GM23248 (cell line): ENCODE data around the gene CPED1. TPM values are rescaled to one million over a fixed set of nuclear protein-coding genes. Genes with fewer than 3 reads are reported as not detected.

Experiments used
- DNase-seq: peaks from one replicate; pipeline ENCODE4 v3.0.0-alpha.2; 2015
- H2AFZ ChIP-seq: fragments of 200-600 bp; sonication (generic); 2 replicates; pipeline ENCODE4 v1.6.1; 2016; ENCODE audit warnings: antibody characterized with exemption
- H3F3A ChIP-seq: fragments of 200-600 bp; sonication (generic); 2 replicates; pipeline ENCODE4 v1.6.1; 2016; ENCODE audit warnings: mild to moderate bottlenecking, antibody characterized with exemption, mixed run types; ENCODE audit not compliant: insufficient read depth
- H3K27ac ChIP-seq: fragments of 200-600 bp; sonication (generic); 2 replicates; pipeline ENCODE4 v1.5.1; 2016; ENCODE audit warnings: mild to moderate bottlenecking
- H3K27me3 ChIP-seq: fragments of 200-600 bp; sonication (generic); replicated peaks from 2 replicates; pipeline ENCODE4 v1.6.1; 2016; ENCODE audit warnings: mild to moderate bottlenecking; ENCODE audit not compliant: insufficient read depth
- H3K36me3 ChIP-seq: fragments of 200-600 bp; sonication (generic); 2 replicates; pipeline ENCODE4 v1.6.1; 2016; ENCODE audit warnings: low read depth, mild to moderate bottlenecking
- H3K4me1 ChIP-seq: fragments of 200-600 bp; sonication (generic); 2 replicates; pipeline ENCODE4 v1.6.1; 2016; ENCODE audit warnings: mild to moderate bottlenecking; ENCODE audit not compliant: insufficient read depth
- H3K4me2 ChIP-seq: fragments of 200-600 bp; sonication (generic); one replicate; pipeline ENCODE4 v1.6.1; 2016; ENCODE audit warnings: mild to moderate bottlenecking; ENCODE audit not compliant: unreplicated experiment
- H3K4me3 ChIP-seq: fragments of 200-600 bp; sonication (generic); 2 replicates; pipeline ENCODE4 v1.5.1; 2016; ENCODE audit warnings: mild to moderate bottlenecking
- H3K79me2 ChIP-seq: fragments of 200-600 bp; sonication (generic); 2 replicates; pipeline ENCODE4 v1.6.1; 2016; ENCODE audit warnings: mild to moderate bottlenecking; ENCODE audit not compliant: insufficient read depth
- H3K9ac ChIP-seq: fragments of 200-600 bp; sonication (generic); 2 replicates; pipeline ENCODE4 v1.6.1; 2016; ENCODE audit warnings: mild to moderate bottlenecking
- H3K9me2 ChIP-seq: fragments of 200-600 bp; sonication (generic); 2 replicates; pipeline ENCODE4 v1.6.1; 2016; ENCODE audit warnings: mixed run types, mild to moderate bottlenecking, moderate library complexity; ENCODE audit not compliant: insufficient read depth
- H3K9me3 ChIP-seq: fragments of 200-600 bp; sonication (generic); one replicate; pipeline ENCODE4 v1.6.1; 2017; ENCODE audit warnings: low read depth
- H4K20me1 ChIP-seq: fragments of 200-600 bp; sonication (generic); 2 replicates; pipeline ENCODE4 v1.6.0; 2016; ENCODE audit not compliant: insufficient read depth
- EZH2 ChIP-seq: fragments of 200-600 bp; sonication (generic); IDR thresholded peaks from 2 replicates; pipeline ENCODE4 v1.6.1; 2018; ENCODE audit warnings: antibody characterized with exemption, mild to moderate bottlenecking; ENCODE audit not compliant: insufficient read depth, poor library complexity, severe bottlenecking
- EZH2phosphoT487 ChIP-seq: fragments of 200-600 bp; sonication (generic); IDR thresholded peaks from 2 replicates; pipeline ENCODE4 v1.6.1; 2018; ENCODE audit warnings: antibody characterized with exemption, moderate library complexity, mild to moderate bottlenecking, low read depth; ENCODE audit not compliant: insufficient read depth
- WGBS, 2 experiments: methylation state at CpG; one replicate each; pipeline ENCODE4 v1.1.6; 2015 to 2017; ENCODE audit warnings: low lambda C conversion rate in 2 of 2, low coverage in 1 of 2; ENCODE audit errors: missing lambda C conversion rate in 2 of 2; 5-methylcytosine and 5-hydroxymethylcytosine counted together
- in situ Hi-C: fragments of 300-500 bp; cut with MboI; formaldehyde crosslinking; loops from 2 replicates; pipeline ENCODE4 v1.15.0; 2020
- polyA plus RNA-seq: library from polyadenylated mRNA; unstranded; fragments of >200 nt; fragmentation: Nextera tagmentation; extraction: Ambion mirVana; gene quantifications from 2 replicates; pipeline ENCODE4 v1.2.1, GENCODE V29; 2016
- total RNA-seq: library from RNA; depleted of rRNA; stranded (reverse); fragments of >200 nt; shearing (Covaris generic); gene quantifications from 2 replicates; pipeline ENCODE4 v1.2.3, GENCODE V29; 2014

CPED1 gene
- total and polyA plus RNA-seq, 2 experiments from 2014 or later: 12.4 to 20.2 TPM

GRCh38 chr7:121334376-121334775 is 345.9 kb downstream of the CPED1 start:
- H4K20me1 ChIP-seq: no peaks in the 10 kb centered on the region
- H3K36me3 ChIP-seq: no peaks in the 10 kb centered on the region
- H2AFZ ChIP-seq: no peak overlapping the region
- no peaks in the 10 kb centered on the region for H3K79me2 ChIP-seq
- no peak overlapping the region for H3K4me2 ChIP-seq
- H3F3A ChIP-seq: peaks cover 19% of the 10 kb centered on the region; the same call in 1 of the 2 replicates
- H3K9ac ChIP-seq: no peak overlapping the region
- TF ChIP-seq EZH2: peak; percentile 7
- no peak for TF ChIP-seq EZH2phosphoT487
- H3K4me3 ChIP-seq: no peak overlapping the region
- peaks cover 72% of the 10 kb centered on the region for H3K27me3 ChIP-seq
- peaks cover 11% of the 10 kb centered on the region for H3K4me1 ChIP-seq
- 61% methylated on average over 4 of the region's 4 CpGs for WGBS, 2 experiments
- H3K9me3 ChIP-seq: no peaks in the 10 kb centered on the region
- no peak for DNase-seq
- in situ Hi-C loops: loop anchor here (25.0 kb wide), 1 partner anchor 347 kb away; the partner anchor contains the start of gene CPED1
- H3K9me2 ChIP-seq: no peaks in the 10 kb centered on the region
- H3K27ac ChIP-seq: no peak overlapping the region

- Histone ChIP-seq H3K36me3 (no peaks in the 10 kb centered on the region), H3K9me3 (no peaks in the 10 kb centered on the region), H3K27me3 (peaks cover 65% of the 10 kb centered on the region), H3K4me1 (peaks cover 11% of the 10 kb centered on the region), H3K4me3 (no peak overlapping the region), H2AFZ (no peak overlapping the region), H3K27ac (no peak overlapping the region), H3K9ac (no peak overlapping the region), H4K20me1 (no peaks in the 10 kb centered on the region), H3K9me2 (no peaks in the 10 kb centered on the region), H3F3A (peaks cover 19% of the 10 kb centered on the region; the same call in 1 of the 2 replicates), H3K79me2 (no peaks in the 10 kb centered on the region), H3K4me2 (peak overlapping the region; percentile 4)
- TF ChIP-seq EZH2 (no peak), EZH2phosphoT487 (no peak)
- in situ Hi-C loops: loop anchor here (25.0 kb wide), 1 partner anchor 348 kb away; the partner anchor contains the start of gene CPED1
- WGBS, 2 experiments: 39 to 47% methylated on average over 10 of the region's 10 CpGs
- peak; percentile 32 for DNase-seq
Observed at GRCh38 chr7:121334875-121335648, 346.6 kb downstream of the CPED1 start.

GRCh38 chr7:121336579-121336978 is 348.1 kb downstream of the CPED1 start:
- peak; percentile 68 for DNase-seq
- 38 to 40% methylated on average over 3 of the region's 3 CpGs for WGBS, 2 experiments
- Histone ChIP-seq H3K27ac (no peak overlapping the region), H2AFZ (no peak overlapping the region), H3F3A (peaks cover 19% of the 10 kb centered on the region; the same call in 1 of the 2 replicates), H3K36me3 (no peaks in the 10 kb centered on the region), H3K27me3 (peaks cover 50% of the 10 kb centered on the region), H3K4me1 (peaks cover 6% of the 10 kb centered on the region), H4K20me1 (no peaks in the 10 kb centered on the region), H3K4me3 (no peak overlapping the region), H3K9ac (no peak overlapping the region), H3K9me3 (no peaks in the 10 kb centered on the region), H3K9me2 (no peaks in the 10 kb centered on the region), H3K4me2 (no peak overlapping the region), H3K79me2 (no peaks in the 10 kb centered on the region)
- TF ChIP-seq EZH2phosphoT487 (no peak), EZH2 (no peak)
- in situ Hi-C loops: loop anchor here (25.0 kb wide), 1 partner anchor 349 kb away; the partner anchor contains the start of gene CPED1

- Histone ChIP-seq H3K9me2 (no peaks in the 10 kb centered on the region), H3K36me3 (no peaks in the 10 kb centered on the region), H3K79me2 (no peaks in the 10 kb centered on the region), H4K20me1 (no peaks in the 10 kb centered on the region), H3K4me2 (no peak overlapping the region), H3K27ac (no peak overlapping the region), H3K4me3 (no peak overlapping the region), H3K4me1 (peaks cover 6% of the 10 kb centered on the region), H3K27me3 (peaks cover 41% of the 10 kb centered on the region), H3K9ac (no peak overlapping the region), H2AFZ (no peak overlapping the region), H3F3A (peaks cover 19% of the 10 kb centered on the region; the same call in 1 of the 2 replicates), H3K9me3 (no peaks in the 10 kb centered on the region)
- TF ChIP-seq EZH2phosphoT487 (no peak), EZH2 (no peak)
- DNase-seq: peak; percentile 21
- in situ Hi-C loops: loop anchor here (25.0 kb wide), 1 partner anchor 350 kb away; the partner anchor contains the start of gene CPED1
- 32 to 39% methylated on average over 3 of the region's 3 CpGs for WGBS, 2 experiments
Observed at GRCh38 chr7:121337398-121337797, 348.9 kb downstream of the CPED1 start.
